ENCODE results near the gene WDR13. TPM values are rescaled to one million over a fixed set of nuclear protein-coding genes. Genes with fewer than 3 reads are reported as not detected.

The WDR13 gene
- total and polyA plus RNA-seq, 2 experiments from 2014 or later, result 117 to 167 TPM

DNA sequence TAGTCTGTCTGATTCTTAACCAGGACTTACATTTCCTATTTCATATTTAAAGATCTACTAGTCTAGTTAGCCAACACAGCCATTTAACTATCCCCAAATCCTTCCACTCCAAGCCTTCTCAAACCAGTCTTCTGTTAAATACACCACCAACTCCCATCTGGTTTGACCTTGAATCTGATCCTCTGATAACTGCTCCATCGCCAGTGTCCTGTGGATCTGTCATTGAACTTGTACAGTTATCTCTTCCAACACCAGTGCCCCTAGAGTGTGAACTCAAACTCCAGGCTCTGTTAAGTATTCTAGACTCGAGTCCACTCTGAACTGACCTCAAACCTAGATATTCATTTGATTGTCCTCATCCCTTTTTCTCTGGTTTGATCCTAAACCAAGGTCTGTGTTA lies 14.4 kb downstream of the WDR13 start:
- H2AFZ ChIP-seq, result no peak overlapping the region
- no peaks in the 10 kb centered on the region for H3K79me2 ChIP-seq
- no peaks in the 10 kb centered on the region for H3K36me3 ChIP-seq (replicated peaks; ENCODE audit: insufficient read depth, low read depth)
- H3K4me3 ChIP-seq, result no peak overlapping the region
- H3K4me1 ChIP-seq (ENCODE audit: insufficient read depth), result no peaks in the 10 kb centered on the region
- no peak overlapping the region for H3K27ac ChIP-seq
- no peak for TF ChIP-seq EZH2phosphoT487 (IDR thresholded peaks at IDR 0.05; ENCODE audit: low read depth, severe bottlenecking, unreplicated experiment)
- no peak for TF ChIP-seq CTCF (IDR thresholded peaks at IDR 0.05; ENCODE audit: poor library complexity)
- no peak for TF ChIP-seq EZH2 (IDR thresholded peaks at IDR 0.05; ENCODE audit: borderline replicate concordance)
- no peaks in the 10 kb centered on the region for H4K20me1 ChIP-seq (ENCODE audit: insufficient read depth, poor library complexity, severe bottlenecking)
- no peaks in the 10 kb centered on the region for H3K9me2 ChIP-seq (replicated peaks; ENCODE audit: insufficient read depth)
- no peaks in the 10 kb centered on the region for H3K9me3 ChIP-seq (ENCODE audit: low read depth)
- 55% methylated on average over 2 of the region's 2 CpGs for WGBS (ENCODE audit: low lambda C conversion rate, missing lambda C conversion rate)
- DNase-seq (ENCODE audit: low spot score), result no peak
- H3K27me3 ChIP-seq, result no peaks in the 10 kb centered on the region
- no peak overlapping the region for H3K4me2 ChIP-seq

- H4K20me1 ChIP-seq (ENCODE audit: insufficient read depth, poor library complexity, severe bottlenecking), result no peaks in the 10 kb centered on the region
- no peaks in the 10 kb centered on the region for H3K79me2 ChIP-seq
- H3K27ac ChIP-seq, result no peak overlapping the region
- H3K36me3 ChIP-seq (replicated peaks; ENCODE audit: insufficient read depth, low read depth), result no peaks in the 10 kb centered on the region
- WGBS (ENCODE audit: low lambda C conversion rate, missing lambda C conversion rate), result 83% methylated on average over 6 of the region's 6 CpGs
- no peak for DNase-seq (ENCODE audit: low spot score)
- H3K4me1 ChIP-seq (ENCODE audit: insufficient read depth), result no peaks in the 10 kb centered on the region
- H3K9me3 ChIP-seq (ENCODE audit: low read depth), result no peaks in the 10 kb centered on the region
- no peaks in the 10 kb centered on the region for H3K27me3 ChIP-seq
- no peak overlapping the region for H3K4me3 ChIP-seq
- no peaks in the 10 kb centered on the region for H3K9me2 ChIP-seq (replicated peaks; ENCODE audit: insufficient read depth)
- H2AFZ ChIP-seq, result no peak overlapping the region
- H3K4me2 ChIP-seq, result no peak overlapping the region
- no peak for TF ChIP-seq EZH2phosphoT487 (IDR thresholded peaks at IDR 0.05; ENCODE audit: low read depth, severe bottlenecking, unreplicated experiment)
- TF ChIP-seq EZH2 (IDR thresholded peaks at IDR 0.05; ENCODE audit: borderline replicate concordance), result no peak
- TF ChIP-seq CTCF (IDR thresholded peaks at IDR 0.05; ENCODE audit: poor library complexity), result no peak
Measured at GRCh38 chrX:48613502-48614160, 16.3 kb downstream of the WDR13 start.

DNA sequence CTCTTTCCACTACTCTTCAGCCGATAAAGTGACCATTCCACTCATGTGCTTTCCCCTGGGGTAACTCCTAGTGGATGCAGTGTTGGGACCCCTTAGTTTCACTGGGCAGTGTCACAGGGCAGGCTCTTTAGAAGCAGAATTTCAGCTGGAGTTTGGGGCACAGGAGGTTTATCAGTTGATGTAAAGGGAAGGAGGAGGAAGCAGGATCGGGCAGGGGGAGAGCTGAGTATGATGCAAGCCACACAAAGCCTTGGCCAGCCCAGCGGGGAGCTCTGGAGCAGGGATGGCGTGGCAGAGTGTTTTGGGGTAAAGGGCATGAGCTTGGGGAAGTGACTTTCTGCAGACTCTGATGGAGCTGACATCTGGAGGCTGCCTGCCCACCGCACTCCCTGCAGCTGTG lies 19.3 kb downstream of the WDR13 start:
- Histone ChIP-seq H3K79me2 (no peaks in the 10 kb centered on the region), H3K4me3 (no peak overlapping the region), H3K9me2 (replicated peaks; ENCODE audit: insufficient read depth) (no peaks in the 10 kb centered on the region), H3K27me3 (no peaks in the 10 kb centered on the region), H3K27ac (no peak overlapping the region), H3K4me2 (no peak overlapping the region), H4K20me1 (ENCODE audit: insufficient read depth, poor library complexity, severe bottlenecking) (no peaks in the 10 kb centered on the region), H3K36me3 (replicated peaks; ENCODE audit: insufficient read depth, low read depth) (no peaks in the 10 kb centered on the region), H2AFZ (no peak overlapping the region), H3K9me3 (ENCODE audit: low read depth) (no peaks in the 10 kb centered on the region), H3K4me1 (ENCODE audit: insufficient read depth) (no peaks in the 10 kb centered on the region)
- WGBS (ENCODE audit: low lambda C conversion rate, missing lambda C conversion rate), result 60% methylated on average over 5 of the region's 5 CpGs
- DNase-seq (ENCODE audit: low spot score), result no peak
- TF ChIP-seq EZH2phosphoT487 (IDR thresholded peaks at IDR 0.05; ENCODE audit: low read depth, severe bottlenecking, unreplicated experiment) (no peak), EZH2 (IDR thresholded peaks at IDR 0.05; ENCODE audit: borderline replicate concordance) (no peak), CTCF (IDR thresholded peaks at IDR 0.05; ENCODE audit: poor library complexity) (no peak)
